HG03378 (cell line): ENCODE data around the gene HIGD1A.
A peak's percentile ranks its signal among the peaks of the same experiment; 100 is the strongest.

Source experiments
- ATAC-seq: cut with Tn5 transposase; IDR thresholded peaks from one replicate; pipeline ENCODE4 v1.9.1; 2021; ENCODE audit warnings: mild to moderate bottlenecking, moderate library complexity; ENCODE audit not compliant: unreplicated experiment

HIGD1A gene

DNA sequence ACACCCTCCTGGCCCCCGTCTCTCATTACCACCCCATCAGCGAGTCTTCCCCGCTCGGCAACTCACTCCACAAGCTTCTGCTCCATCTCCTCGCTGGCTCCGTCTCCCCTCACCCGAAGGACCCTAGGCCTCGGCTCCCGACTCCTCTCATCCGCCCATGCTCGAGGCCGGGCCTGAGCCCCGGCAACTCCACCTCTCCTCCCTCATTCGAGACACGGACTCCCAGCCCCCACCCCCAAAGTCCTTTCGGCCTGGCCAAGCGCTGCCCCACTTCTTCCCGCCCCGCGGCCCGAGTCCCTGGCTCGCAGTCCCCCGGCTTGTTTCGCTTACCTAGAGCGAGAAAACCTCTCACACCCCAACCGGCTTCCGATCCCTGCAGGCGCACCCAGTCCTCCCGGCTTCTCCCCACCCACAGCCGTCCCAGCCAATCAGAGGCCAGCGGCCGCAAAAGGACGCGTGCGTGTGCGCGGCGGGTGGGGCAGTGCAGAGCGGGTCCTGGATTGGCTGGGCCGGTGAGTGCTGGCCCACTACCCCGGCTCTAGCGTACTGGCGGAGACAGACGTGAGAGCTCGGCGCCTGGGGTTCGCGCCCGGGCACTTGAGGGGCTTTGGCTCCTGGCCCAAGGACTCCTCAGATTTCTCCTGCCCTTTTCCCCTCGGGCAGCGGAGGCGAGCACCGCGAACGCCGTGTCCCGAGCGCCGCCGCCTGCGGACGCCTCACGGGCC lies at the start of gene HIGD1A:
Gene HIGD1A (minus strand): TSS at position 385 of the 725 bp plus-strand sequence. CDS start 10,237 bp downstream, outside the sequence.
- peak; percentile 91 for ATAC-seq

DNA sequence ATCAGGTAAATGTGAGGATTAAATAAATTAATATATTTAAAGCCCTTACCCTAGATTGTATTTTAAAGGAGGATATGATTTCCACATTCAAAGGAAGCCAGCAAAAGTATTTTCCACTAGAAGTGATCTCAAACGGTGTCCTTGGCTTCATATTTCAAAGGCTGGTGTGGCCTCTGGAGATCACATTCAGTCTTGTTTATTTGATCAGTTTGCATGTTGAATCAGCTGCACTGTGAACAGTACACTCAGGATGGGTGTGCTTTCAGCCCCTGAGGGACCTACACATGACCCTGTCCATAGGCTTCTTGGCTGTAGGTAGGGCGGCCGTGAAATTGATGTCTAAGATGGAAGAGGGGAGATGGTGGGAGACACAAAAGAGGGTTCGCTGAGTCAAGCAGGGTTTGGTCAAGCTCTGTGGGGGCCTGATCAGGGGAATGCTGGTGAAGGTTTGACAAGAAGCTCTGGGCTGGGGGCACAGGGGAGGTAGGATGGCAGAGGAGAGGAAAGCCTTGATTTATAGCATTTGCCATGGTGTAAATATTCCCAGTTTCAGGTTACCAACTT lies 49.5 kb upstream of the HIGD1A start:
- ATAC-seq, result no peak

DNA sequence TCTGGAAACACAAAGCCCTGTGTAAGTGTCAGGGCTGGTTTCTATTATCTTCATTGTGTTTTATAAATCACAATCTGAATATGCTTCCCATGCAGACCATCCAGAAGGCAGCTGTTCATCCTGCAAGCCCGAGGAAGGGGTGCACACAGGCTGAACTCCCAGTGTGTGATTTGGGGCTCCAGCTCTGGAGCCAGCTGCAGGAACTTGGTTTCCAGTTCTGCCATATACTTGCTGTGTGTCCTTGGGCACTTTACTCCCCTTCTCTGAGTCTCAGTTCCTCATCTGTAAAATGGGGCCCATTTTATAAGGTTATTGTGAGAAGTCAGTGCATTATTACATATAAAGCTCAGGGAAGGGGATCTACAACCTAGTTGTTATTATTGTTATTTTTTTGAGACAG lies 48.8 kb upstream of the HIGD1A start:
- ATAC-seq, result no peak

DNA sequence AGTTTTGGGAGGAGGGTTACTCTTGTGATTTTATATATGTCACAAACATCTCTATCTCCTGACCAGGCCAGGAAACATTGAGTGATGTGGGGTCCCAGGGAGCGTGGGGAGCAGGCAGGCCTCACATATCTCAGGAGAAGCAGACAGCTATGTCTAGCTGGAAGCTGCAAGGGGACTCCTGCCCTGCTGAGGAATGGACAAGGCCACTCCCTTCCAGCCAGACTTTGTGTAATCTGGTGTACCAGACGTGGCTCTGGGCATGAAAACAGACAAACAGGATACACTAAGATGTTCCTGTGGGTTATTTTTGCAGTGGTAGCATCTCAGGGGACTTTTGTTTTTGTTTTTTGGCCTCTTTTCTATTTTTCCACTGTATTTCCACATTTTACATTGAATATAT lies 48.2 kb upstream of the HIGD1A start:
- ATAC-seq, result no peak

DNA sequence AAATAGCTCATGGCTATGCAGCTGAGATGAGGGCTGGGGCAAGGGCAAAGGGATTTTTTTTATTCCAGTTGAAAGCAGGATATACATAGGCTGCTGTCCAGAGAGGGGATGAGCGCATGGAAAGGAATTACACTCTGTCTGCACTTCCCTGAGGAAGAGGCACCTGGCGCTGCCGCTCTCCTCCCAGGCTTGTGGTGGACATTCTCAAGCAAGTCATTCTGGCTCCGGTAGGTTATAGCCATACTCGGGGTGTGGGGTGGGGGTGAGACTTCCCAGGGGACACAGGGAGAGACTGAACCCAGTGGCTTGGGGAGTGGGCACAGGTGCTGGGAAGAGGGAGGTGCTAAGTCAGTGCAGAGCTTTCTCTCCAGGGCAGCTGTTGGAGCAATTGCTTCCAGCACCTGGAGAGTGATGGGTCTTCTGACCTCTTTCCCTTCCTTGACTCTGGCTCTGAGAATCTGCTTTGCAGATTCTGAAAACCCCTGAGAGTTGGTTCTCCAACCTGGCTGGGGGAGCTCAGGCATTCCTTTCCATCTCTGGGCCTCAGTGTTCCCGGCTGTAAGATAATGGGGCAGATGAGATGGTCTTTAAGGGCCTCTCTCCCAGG lies 47.0 kb upstream of the HIGD1A start:
- no peak for ATAC-seq

DNA sequence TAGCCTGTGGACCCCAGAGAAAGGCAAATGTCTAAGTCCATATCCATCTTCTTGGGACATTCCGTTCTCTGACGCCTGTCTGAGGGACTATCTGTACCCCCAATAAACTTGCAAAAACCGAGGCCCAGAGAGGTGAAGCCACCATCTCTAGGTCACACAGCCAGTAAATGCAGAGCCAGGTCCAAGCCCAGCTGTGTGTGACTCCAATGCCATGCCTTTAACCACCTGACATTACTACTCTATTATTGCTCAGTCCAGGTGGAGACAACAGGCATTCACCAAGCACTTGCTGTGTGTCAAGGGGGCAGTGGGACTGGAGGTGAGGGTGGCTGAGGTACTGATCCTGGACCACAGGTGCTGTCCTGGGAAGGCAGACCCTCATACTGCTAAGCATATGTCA lies 46.0 kb upstream of the HIGD1A start:
- ATAC-seq, result no peak

DNA sequence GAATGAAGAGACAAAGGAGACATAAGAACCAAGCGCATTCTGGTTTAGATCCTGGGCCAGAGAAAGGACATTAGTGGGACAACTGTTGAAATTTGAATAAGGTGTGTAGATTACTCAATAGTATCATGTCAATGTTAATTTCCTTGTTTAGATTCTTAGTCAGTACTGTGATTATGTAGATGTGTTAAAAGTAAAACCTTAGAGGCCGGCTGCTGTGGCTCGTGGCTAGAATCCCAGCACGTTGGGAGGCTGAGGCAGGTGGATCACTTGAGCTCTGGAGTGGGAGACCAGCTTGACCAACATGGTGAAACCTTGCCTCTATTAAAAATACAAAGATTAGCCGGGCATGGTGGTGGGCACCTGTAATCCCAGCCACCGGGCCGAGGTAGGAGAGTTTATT lies 44.7 kb upstream of the HIGD1A start:
- ATAC-seq, result no peak

DNA sequence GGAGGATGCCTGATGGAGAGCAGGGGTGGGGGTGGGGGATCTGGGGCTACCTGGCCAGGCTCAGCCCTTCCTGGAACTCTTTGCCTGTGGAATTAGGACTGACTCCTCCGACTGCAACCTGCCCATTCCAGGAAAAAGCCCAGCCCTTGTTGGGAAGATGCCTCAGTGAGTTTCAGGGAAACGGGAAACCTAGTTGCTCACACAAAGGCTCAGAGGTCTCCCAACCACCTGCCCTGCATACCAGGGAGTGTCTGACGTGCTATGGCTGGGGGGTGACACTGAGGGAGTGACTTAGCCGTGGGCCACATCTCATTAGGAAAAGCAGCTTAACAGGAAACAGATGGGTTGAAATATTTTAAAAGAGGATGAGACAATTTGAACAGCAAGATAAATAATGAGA lies 43.4 kb upstream of the HIGD1A start:
- ATAC-seq, result no peak

DNA sequence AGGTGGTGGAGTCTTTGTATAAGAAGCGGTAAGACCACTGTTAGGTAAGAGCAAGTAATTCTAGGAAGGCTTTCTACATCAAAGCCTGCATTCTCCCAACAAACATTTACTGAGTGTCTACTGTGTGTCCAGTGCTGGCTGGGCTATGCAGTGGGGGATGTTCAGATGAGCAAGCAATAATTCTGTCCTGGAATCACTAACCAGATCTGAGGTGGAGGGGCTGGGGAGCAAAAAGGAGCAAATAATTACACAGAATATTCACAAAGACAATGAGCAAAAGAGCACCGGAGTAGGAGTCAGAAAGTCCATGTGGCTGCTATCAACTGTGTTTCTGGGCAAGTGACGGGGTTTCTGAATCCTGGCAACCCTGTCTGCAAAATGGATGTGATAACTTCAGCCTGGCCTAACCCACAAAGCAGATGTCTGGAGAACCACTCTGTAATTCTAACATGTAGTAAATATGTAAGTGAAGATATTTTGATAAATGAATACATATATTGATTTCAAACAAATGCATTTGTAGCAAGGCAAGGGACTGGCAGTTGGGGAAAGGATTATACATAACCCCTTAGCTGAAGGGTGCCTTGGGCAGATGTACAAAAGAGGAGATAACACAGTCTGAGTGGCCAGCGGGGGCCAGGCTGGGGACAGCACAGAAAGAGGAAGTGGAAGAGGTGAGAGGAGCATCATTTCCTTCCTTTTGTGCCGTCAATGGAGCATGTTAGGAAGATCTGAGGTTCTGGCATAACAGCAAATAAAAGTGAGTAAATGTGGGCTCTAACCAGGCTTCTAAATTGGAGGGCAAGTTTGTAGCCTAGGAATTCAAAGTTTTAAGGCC lies 42.6 kb upstream of the HIGD1A start:
- no peak for ATAC-seq

DNA sequence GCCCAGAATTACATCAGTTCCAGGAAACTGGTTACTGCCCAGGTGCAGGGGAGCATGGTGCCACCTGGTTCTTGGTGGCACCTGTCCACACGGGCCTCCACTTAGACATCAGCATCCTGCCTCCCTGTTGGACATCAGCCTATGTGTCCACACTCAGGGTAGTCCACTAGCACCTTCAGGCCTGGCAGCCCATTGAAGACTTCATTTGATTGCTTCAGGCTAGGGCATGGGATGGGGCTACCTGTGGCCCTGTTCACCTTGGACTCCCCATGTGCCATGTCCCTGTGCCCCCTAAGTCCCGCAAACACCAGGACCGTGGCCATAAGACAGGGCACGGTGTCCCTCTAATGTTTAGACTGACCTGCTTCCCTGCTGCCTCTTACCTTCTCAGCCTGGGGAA lies 40.5 kb upstream of the HIGD1A start:
- no peak for ATAC-seq

DNA sequence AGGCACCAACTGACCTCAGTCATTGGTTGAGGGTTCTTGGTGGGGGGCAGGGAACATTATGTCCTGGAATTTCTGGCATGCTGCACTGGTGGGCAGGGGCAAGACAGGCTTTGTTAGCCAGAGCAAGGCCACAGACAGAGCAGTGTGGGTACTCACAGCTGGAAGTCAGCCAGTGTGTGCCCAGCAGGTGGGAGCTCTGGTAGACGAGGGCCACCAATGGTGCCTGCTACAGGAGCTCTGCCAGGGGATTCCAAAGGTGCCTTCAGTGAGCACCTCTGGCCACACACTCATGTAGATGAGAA lies 40.1 kb upstream of the HIGD1A start:
- ATAC-seq, result no peak

DNA sequence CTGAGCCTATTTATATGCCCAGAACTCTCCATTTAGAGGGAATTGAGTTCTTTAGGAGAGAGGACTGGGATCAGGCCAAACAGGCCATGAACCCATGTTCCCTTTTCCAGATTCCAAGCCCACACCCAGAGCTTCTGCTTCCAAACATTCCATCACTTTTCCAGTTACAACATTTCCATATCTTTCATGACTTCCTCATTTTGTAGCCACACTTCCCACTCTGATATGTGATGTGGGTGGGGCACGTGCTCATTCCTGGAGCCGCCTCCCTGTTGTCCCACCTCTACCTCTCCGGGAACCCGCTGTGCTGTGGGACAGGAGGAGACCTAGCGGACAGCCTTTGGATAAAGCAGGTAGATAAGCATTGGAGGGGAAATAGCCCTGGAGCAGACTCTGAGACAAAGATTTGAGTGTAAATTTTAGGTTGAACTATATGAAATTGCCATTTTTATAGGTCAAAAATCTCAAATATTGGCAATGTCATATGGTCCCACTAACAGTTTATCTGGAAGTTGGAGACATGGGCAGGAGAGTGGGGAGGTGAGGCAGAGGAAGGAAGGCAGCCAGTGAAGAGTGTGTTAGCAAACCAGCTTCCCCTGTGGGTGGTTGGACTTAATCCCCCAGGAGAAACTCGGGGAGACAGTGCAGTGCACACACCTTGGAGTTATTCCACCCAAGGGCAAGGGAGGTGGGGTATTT lies 39.6 kb upstream of the HIGD1A start:
- ATAC-seq, result no peak

DNA sequence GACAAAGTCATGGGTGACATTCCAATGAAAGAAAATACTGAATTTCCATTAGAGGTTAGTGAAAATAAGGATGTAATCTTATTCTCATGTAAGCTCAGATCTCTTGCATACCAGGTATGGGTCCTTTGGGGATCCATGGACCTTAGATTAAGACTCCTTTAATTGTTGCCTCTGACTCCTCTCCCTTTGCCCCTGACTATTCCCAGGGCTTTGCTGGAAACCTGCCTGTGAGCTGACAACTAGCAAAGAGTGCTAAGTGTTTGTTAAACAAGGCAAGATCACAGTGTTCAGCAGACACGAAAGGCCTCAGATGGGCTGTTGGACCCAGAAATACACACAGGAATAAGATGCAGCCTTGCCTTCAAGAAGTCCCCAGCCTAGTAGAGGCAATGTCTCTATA lies 37.0 kb upstream of the HIGD1A start:
- no peak for ATAC-seq

DNA sequence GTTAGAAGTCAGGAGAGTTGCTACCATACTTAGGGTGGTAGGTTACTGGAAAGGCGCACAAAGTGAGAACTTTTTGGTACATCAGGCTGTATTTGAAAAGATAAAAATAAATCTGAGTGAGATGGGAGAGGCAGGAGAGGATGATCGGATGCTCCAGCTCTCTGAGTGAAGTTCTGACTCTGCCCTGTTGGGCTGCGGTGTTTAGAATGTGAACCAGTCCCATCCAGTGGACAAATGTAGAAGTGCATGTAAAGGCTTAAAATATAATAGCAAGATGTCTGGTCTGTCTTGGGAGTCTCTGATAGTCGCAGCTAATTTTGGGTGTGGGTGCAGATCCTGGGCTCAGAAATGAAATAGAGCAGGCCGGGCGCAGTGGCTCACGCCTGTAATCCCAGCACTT lies 35.3 kb upstream of the HIGD1A start:
- ATAC-seq, result peak; percentile 87

DNA sequence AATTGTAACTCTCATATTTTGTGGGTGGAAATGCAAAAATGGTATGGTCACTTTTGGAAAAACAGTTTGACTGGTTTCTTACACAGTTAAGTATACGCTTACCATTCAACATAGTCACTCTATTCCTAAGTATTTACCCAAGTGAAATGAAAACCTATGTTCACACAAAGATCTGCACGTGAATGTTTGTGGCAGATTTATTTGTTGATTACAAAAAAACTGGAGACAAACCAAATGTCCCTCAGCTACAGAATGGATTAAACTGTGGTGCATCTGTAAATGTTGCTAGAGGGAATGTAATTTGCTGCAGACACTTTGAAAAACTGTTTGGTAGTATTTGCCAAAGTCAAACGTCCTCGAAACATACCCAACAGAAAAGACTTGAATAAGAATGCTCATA lies 34.3 kb upstream of the HIGD1A start:
- no peak for ATAC-seq

DNA sequence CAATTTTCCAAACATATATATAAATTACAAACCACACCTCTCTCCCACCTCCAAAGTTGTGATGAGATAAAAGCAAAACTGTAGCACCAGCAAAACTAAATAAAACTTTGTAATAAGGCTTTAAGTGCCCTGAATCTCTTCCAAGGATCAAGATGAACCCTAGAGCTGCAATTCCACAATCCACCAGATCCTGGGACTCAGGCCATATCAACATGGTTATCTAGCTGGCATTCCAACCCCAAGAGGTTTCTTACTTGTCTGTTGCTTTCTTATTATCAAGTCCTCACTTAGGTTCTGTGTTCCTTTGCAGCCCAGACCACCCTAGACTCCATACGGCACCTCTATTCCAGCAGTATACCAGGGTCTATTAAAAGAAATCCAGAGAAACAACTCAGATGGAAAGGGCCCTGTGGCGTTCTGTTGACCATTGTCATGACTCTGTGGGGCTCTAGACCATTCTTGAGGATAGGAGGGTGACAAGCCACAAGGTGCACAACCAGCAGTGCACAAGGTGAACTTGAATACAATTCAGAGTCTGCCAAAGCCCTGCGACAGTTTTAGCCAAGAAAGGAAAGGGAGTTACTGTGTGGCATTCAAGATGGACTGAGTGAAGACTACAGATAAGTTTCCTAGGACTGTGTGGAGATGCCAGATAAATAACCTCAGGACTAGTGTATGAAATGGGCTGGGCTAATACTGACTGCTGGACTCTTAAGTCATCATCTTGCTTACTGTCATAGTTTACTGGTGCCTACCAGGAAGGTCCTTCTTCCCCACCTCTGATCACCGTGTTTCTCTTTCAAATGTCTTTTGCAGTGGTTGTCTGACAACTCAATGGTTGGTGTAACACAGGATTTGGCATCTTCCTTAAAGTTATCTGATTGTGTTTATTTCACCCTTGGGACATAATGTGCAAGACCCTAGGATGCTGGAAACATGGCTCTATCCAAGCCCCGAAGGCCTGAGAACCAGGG lies 32.1 kb upstream of the HIGD1A start:
- no peak for ATAC-seq

DNA sequence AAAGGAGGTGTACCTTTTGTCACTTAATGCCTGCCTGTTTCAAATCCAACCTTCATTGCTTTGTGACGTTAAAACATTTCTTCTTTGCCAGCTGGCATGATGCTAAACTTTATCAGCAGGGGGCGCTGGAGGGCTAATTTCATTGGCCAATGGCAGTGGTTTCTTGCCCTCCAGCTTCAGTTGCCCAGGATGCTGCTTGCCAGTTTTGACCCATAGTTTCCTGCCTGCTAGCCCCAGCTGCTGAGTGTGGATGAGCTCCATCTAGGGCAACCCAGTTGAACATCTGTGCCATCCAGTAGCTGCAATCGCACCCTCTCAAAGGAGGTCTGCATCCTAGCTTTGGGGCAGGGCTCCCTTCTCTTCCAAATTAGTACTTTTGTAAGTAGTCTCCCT lies 27.0 kb upstream of the HIGD1A start:
- no peak for ATAC-seq

DNA sequence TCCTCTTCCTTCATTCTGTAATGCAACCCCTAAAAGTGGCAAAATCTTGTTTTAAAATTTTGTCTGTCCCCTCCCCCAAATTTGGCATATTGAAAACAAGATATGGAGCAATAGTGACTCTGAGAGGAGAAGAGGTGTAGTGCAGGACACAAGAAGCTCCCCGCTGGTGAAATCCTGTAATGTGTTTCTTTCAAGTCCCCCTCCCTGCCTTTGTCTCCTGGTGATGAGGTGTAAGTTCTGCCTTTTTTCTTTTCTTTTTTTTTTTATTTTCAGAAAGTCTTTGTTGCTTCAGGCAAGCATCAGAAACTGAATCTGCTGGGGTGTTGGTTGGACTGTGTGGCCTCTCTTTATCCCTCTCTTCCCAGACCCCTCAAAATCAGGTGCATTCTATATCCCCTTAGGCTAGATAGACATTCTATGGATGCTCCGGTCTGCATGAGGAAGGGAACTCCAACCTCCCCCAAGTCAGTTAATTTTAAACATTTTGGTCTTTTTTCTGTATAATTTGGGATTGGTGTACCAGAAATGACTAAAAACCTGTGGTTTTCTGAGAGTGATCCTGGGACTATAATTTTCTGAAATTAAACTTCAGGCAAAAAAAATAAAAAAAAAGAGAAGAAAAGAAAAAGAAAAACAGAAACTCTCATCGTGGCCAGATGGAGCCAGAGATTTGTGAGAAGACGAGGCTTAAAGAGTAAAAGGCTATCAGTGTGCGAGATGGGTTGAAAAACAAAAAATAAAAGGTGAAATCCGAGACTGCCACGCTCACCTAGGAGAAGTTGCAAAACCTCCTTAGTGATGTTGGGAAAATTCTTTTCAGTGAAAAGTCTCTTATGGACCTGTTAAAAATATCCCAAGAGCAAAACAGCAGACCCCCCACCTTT lies 26.4 kb upstream of the HIGD1A start:
- ATAC-seq, result no peak
